Trophoblast cell (in vitro differentiated cells and primary cell): Measurements from ENCODE around the gene HSPA1L.

Experiments
- DNase-seq, 2 donors: peaks; one replicate each; pipeline ENCODE4 v3.0.0-alpha.2; 2016
- H2AFZ ChIP-seq: 2 replicates; pipeline ENCODE4 v1.6.1; 2013; ENCODE audit warnings: low read length, moderate library complexity, mild to moderate bottlenecking; ENCODE audit not compliant: insufficient read depth, poor library complexity
- H2AK5ac ChIP-seq: 2 replicates; pipeline ENCODE4 v1.6.1; 2013; ENCODE audit warnings: mild to moderate bottlenecking, low read length
- H2BK120ac ChIP-seq: 2 replicates; pipeline ENCODE4 v1.6.1; 2013; ENCODE audit warnings: low read length, mild to moderate bottlenecking, moderate library complexity; ENCODE audit not compliant: insufficient read depth, poor library complexity
- H2BK12ac ChIP-seq: 2 replicates; pipeline ENCODE4 v1.6.1; 2013; ENCODE audit warnings: mild to moderate bottlenecking, low read length, moderate library complexity
- H2BK5ac ChIP-seq: 2 replicates; pipeline ENCODE4 v1.6.1; 2013; ENCODE audit warnings: low read length, low read depth, moderate library complexity, mild to moderate bottlenecking; ENCODE audit not compliant: poor library complexity
- H3K14ac ChIP-seq: 2 replicates; pipeline ENCODE4 v1.6.1; 2013; ENCODE audit warnings: mild to moderate bottlenecking, low read length
- H3K18ac ChIP-seq: 2 replicates; pipeline ENCODE4 v1.6.1; 2013; ENCODE audit warnings: mild to moderate bottlenecking, low read length
- H3K23ac ChIP-seq: 2 replicates; pipeline ENCODE4 v1.6.1; 2013; ENCODE audit warnings: low read length
- H3K27ac ChIP-seq: 2 replicates; pipeline ENCODE4 v1.5.1; 2013; ENCODE audit warnings: low read depth, mild to moderate bottlenecking, inconsistent platforms, low read length, moderate library complexity
- H3K27me3 ChIP-seq: 2 replicates; pipeline ENCODE4 v1.6.1; 2013; ENCODE audit warnings: inconsistent platforms, mild to moderate bottlenecking, low read length, moderate library complexity; ENCODE audit not compliant: insufficient read depth
- H3K36me3 ChIP-seq, 2 experiments: 1 replicate in 1 of 2; 2 replicates in 1 of 2; pipeline ENCODE4 v1.6.1; 2013; ENCODE audit warnings: low read length in 2 of 2, mild to moderate bottlenecking in 2 of 2, moderate library complexity in 1 of 2; ENCODE audit not compliant: insufficient read depth in 2 of 2, control insufficient read depth in 1 of 2
- H3K4ac ChIP-seq: 2 replicates; pipeline ENCODE4 v1.6.1; 2013; ENCODE audit warnings: low read depth, mild to moderate bottlenecking, low read length, moderate library complexity
- H3K4me1 ChIP-seq, 2 experiments: 1 replicate in 1 of 2; 2 replicates in 1 of 2; pipeline ENCODE4 v1.6.1; 2013; ENCODE audit warnings: low read length in 2 of 2, mild to moderate bottlenecking in 2 of 2, moderate library complexity in 1 of 2; ENCODE audit not compliant: insufficient read depth in 2 of 2, control insufficient read depth in 1 of 2
- H3K4me2 ChIP-seq: 2 replicates; pipeline ENCODE4 v1.6.1; 2013; ENCODE audit warnings: inconsistent platforms, mild to moderate bottlenecking, low read length, moderate library complexity
- H3K4me3 ChIP-seq: 2 replicates; pipeline ENCODE4 v1.5.1; 2013; ENCODE audit warnings: mild to moderate bottlenecking, low read depth, low read length, inconsistent platforms
- H3K79me1 ChIP-seq: one replicate; pipeline ENCODE4 v1.6.1; 2013; ENCODE audit warnings: low read length
- H3K79me2 ChIP-seq: 2 replicates; pipeline ENCODE4 v1.6.1; 2013; ENCODE audit warnings: low read length, mild to moderate bottlenecking; ENCODE audit not compliant: control insufficient read depth, insufficient read depth, poor library complexity
- H3K9ac ChIP-seq: 2 replicates; pipeline ENCODE4 v1.6.1; 2013; ENCODE audit warnings: mild to moderate bottlenecking, low read length
- H3K9me3 ChIP-seq: 2 replicates; pipeline ENCODE4 v1.6.1; 2013; ENCODE audit warnings: low read depth, mild to moderate bottlenecking, control low read depth, inconsistent platforms, low read length; ENCODE audit not compliant: insufficient read depth
- H4K12ac ChIP-seq: 2 replicates; pipeline ENCODE4 v1.6.1; 2013; ENCODE audit warnings: low read depth, mild to moderate bottlenecking, low read length, moderate library complexity
- H4K8ac ChIP-seq: 2 replicates; pipeline ENCODE4 v1.6.1; 2013; ENCODE audit warnings: low read depth, mild to moderate bottlenecking, low read length, moderate library complexity
- H4K91ac ChIP-seq: one replicate; pipeline ENCODE4 v1.6.1; 2013; ENCODE audit warnings: low read depth, mild to moderate bottlenecking, low read length, moderate library complexity
- WGBS: extraction: QIAGEN DNeasy Blood & Tissue Kit; methylation state at CpG from one replicate; pipeline ENCODE4 v1.1.7; 2013; ENCODE audit warnings: missing lambda C conversion rate; ENCODE audit not compliant: insufficient read length, insufficient coverage; ENCODE audit errors: extremely low coverage; 5-methylcytosine and 5-hydroxymethylcytosine counted together

HSPA1L gene

DNA sequence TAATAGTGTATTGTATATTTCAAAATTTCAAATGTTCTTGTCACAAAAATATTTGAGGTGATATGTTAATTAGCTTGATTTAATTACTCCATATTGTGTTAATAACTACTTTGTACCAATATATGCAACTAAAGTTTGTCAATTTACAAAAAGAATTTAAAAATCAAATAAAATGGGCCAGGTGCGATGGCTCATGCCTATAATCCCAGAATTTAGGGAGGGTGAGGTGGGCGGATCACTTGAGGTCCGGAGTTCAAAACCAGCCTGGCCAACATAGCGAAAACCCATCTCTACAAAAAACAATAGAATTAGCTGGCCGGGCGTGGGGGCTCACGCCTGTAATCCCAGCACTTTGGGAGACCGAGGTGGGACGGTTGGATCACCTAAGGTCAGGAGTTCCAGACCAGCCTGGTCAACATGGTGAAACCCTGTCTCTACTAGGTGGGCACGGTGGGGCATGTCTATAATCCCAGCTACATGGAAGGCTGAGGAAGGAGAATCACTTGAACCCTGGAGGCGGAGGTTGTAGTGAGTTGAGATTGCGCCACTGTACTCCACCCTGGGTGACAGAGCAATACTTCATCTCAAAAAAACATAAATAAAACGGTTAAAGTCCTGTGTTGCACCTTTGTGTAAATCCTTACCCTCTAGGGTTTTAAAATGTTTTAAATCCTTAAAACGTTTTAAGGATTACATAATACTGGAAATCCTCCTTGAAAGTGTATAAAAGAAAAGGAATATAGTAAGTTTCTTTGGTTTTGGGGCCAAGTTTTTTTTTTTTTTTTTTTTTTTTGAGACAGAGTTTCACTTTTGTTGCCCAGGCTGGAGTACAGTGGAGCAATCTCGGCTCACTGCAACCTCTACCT lies 16.5 kb upstream of the HSPA1L start:
- H3K14ac ChIP-seq, result no peak overlapping the region

DNA sequence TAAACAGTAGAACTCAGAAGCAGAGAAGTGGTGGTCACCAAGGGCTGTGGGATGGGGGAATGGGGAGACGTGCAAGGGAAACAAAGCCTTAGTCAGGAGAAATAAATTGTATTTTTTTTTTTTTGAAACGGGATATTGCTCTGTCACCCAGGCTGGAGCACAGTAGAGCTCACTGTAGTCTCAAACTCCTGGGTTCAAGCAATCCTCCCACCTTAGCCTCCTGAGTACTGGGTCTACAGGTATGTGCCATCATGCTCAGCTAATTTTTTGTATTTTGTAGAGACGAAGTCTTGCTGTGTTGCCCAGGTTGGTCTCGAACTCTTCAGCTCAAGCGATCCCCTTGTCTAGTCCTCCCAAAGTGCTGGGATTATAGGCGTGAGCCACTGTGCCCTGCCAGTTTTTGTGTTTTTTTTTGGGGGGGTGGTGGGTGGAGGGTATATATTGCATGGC lies 15.8 kb upstream of the HSPA1L start:
- Histone ChIP-seq H4K91ac (no peak overlapping the region), H2AK5ac (peak overlapping the region; percentile 41), H2BK120ac (peak overlapping the region; percentile 31), H2BK12ac (no peak overlapping the region), H2AFZ (no peak overlapping the region), H3K23ac (no peak overlapping the region), H3K14ac (no peak overlapping the region), H3K27me3 (no peaks in the 10 kb centered on the region), H3K9ac (no peak overlapping the region), H2BK5ac (no peak overlapping the region), H3K9me3 (no peaks in the 10 kb centered on the region), H3K4ac (peak overlapping the region; percentile 68), H3K36me3 (peaks cover under 1% of the 10 kb centered on the region in 2 experiments), H3K4me2 (peak overlapping the region; percentile 67), H3K27ac (no peak overlapping the region), H3K79me1 (peaks cover 21% of the 10 kb centered on the region), H3K4me1 (peaks cover 10 to 13% of the 10 kb centered on the region in 2 experiments), H4K12ac (no peak overlapping the region), H4K8ac (peak overlapping the region; percentile 11), H3K79me2 (peaks cover 16% of the 10 kb centered on the region), H3K4me3 (no peak overlapping the region), H3K18ac (no peak overlapping the region)
- DNase-seq, result peak in 1 of 2 donors; percentile 42
- no CpG with 5 or more reads among the region's 6 CpGs for WGBS

More for the DNA sequence above, 16.5 kb upstream of the HSPA1L start:
- H3K23ac ChIP-seq, result no peak overlapping the region
- no CpG with 5 or more reads among the region's 15 CpGs for WGBS
- H3K27me3 ChIP-seq, result no peaks in the 10 kb centered on the region
- no peak overlapping the region for H3K18ac ChIP-seq
- no peak overlapping the region for H4K12ac ChIP-seq
- no peak overlapping the region for H3K9ac ChIP-seq
- H3K79me1 ChIP-seq, result peaks cover 20% of the 10 kb centered on the region
- H2BK5ac ChIP-seq, result no peak overlapping the region
- H3K27ac ChIP-seq, result no peak overlapping the region
- peaks cover 10 to 14% of the 10 kb centered on the region in 2 experiments for H3K4me1 ChIP-seq
- peaks cover 22% of the 10 kb centered on the region for H3K79me2 ChIP-seq
- DNase-seq, result peak; percentile 34 to 71
- H2BK12ac ChIP-seq, result no peak overlapping the region
- peak overlapping the region; percentile 66 for H3K4ac ChIP-seq
- H2AFZ ChIP-seq, result no peak overlapping the region
- H4K8ac ChIP-seq, result no peak overlapping the region
- H3K4me3 ChIP-seq, result no peak overlapping the region
- H4K91ac ChIP-seq, result no peak overlapping the region
- H3K36me3 ChIP-seq, result peaks cover 5% of the 10 kb centered on the region in 2 experiments
- no peak overlapping the region for H3K4me2 ChIP-seq
- H2BK120ac ChIP-seq, result no peak overlapping the region
- H2AK5ac ChIP-seq, result no peak overlapping the region
- no peaks in the 10 kb centered on the region for H3K9me3 ChIP-seq

DNA sequence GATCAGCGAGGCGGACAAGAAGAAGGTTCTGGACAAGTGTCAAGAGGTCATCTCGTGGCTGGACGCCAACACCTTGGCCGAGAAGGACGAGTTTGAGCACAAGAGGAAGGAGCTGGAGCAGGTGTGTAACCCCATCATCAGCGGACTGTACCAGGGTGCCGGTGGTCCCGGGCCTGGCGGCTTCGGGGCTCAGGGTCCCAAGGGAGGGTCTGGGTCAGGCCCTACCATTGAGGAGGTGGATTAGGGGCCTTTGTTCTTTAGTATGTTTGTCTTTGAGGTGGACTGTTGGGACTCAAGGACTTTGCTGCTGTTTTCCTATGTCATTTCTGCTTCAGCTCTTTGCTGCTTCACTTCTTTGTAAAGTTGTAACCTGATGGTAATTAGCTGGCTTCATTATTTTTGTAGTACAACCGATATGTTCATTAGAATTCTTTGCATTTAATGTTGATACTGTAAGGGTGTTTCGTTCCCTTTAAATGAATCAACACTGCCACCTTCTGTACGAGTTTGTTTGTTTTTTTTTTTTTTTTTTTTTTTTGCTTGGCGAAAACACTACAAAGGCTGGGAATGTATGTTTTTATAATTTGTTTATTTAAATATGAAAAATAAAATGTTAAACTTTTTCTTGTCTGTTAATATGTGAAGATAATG lies 14.7 kb upstream of the HSPA1L start:
- H3K18ac ChIP-seq, result no peak overlapping the region
- peaks cover 7% of the 10 kb centered on the region for H3K79me2 ChIP-seq
- no CpG with 5 or more reads among the region's 15 CpGs for WGBS
- no peak overlapping the region for H2AK5ac ChIP-seq
- peak overlapping the region; percentile 61 for H3K4me2 ChIP-seq
- H3K79me1 ChIP-seq, result peaks cover 14% of the 10 kb centered on the region
- peak in 1 of 2 donors; percentile 66 for DNase-seq
- H3K4ac ChIP-seq, result peak overlapping the region; percentile 73
- no peaks in the 10 kb centered on the region for H3K36me3 ChIP-seq
- no peaks in the 10 kb centered on the region for H3K9me3 ChIP-seq
- no peak overlapping the region for H2BK12ac ChIP-seq
- no peak overlapping the region for H2BK120ac ChIP-seq
- H4K91ac ChIP-seq, result no peak overlapping the region
- no peaks in the 10 kb centered on the region for H3K27me3 ChIP-seq
- H3K4me3 ChIP-seq, result peak overlapping the region; percentile 67
- H3K4me1 ChIP-seq, result peaks cover 12 to 14% of the 10 kb centered on the region in 2 experiments
- H2BK5ac ChIP-seq, result no peak overlapping the region
- H4K8ac ChIP-seq, result peak overlapping the region; percentile 30
- H3K23ac ChIP-seq, result no peak overlapping the region
- H4K12ac ChIP-seq, result no peak overlapping the region
- H2AFZ ChIP-seq, result no peak overlapping the region
- no peak overlapping the region for H3K9ac ChIP-seq
- no peak overlapping the region for H3K14ac ChIP-seq
- no peak overlapping the region for H3K27ac ChIP-seq

DNA sequence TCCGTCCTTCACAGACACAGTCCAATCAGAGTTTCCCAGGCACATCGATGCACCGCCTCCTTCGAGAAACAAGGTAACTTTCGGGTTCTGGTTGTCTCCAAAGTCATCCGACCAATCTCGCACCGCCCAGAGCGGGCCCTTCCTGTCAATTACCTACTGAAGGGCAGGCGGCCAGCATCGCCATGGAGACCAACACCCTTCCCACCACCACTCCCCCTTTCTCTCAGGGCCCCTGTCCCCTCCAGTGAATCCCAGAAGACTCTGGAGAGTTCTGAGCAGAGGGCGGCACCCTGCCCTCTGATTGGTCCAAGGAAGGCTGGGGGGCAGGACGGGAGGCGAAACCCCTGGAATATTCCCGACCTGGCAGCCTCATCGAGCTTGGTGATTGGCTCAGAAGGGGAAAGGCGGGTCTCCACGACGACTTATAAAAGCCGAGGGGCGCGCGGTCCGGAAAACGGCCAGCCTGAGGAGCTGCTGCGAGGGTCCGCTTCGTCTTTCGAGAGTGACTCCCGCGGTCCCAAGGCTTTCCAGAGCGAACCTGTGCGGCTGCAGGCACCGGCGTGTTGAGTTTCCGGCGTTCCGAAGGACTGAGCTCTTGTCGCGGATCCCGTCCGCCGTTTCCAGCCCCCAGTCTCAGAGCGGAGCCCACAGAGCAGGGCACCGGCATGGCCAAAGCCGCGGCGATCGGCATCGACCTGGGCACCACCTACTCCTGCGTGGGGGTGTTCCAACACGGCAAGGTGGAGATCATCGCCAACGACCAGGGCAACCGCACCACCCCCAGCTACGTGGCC lies 12.4 kb upstream of the HSPA1L start, which contains the start of gene HSPA1B:
Gene HSPA1B, plus strand, starts transcription at position 453 of the 794 bp plus-strand sequence. Its CDS starts 213 bp downstream, at position 666.
- H3K4me2 ChIP-seq, result peak within 1 kb of the TSS; percentile 62
- H3K36me3 ChIP-seq, result no peaks in the 10 kb centered on the region
- no peaks in the 10 kb centered on the region for H3K9me3 ChIP-seq
- peak within 1 kb of the TSS; percentile 68 for H3K4me3 ChIP-seq
- peak within 1 kb of the TSS; percentile 9 for H2AFZ ChIP-seq
- peak within 1 kb of the TSS; percentile 48 for H2BK120ac ChIP-seq
- H2BK5ac ChIP-seq, result peak within 1 kb of the TSS; percentile 75
- H2BK12ac ChIP-seq, result no peak within 1 kb of the TSS
- no peak within 1 kb of the TSS for H3K23ac ChIP-seq
- peak within 1 kb of the TSS; percentile 86 for H3K14ac ChIP-seq
- WGBS, result no CpG with 5 or more reads among the region's 56 CpGs
- H4K12ac ChIP-seq, result no peak within 1 kb of the TSS
- H3K27me3 ChIP-seq, result no peaks in the 10 kb centered on the region
- DNase-seq, result peak; percentile 99 to 100
- H3K4ac ChIP-seq, result no peak within 1 kb of the TSS
- H3K79me1 ChIP-seq, result peaks cover 15% of the 10 kb centered on the region
- no peak within 1 kb of the TSS for H2AK5ac ChIP-seq
- H4K8ac ChIP-seq, result peak within 1 kb of the TSS; percentile 60
- H3K9ac ChIP-seq, result peak within 1 kb of the TSS; percentile 41
- H3K18ac ChIP-seq, result no peak within 1 kb of the TSS
- H3K4me1 ChIP-seq, result peaks cover 13 to 20% of the 10 kb centered on the region in 2 experiments
- peaks cover 7% of the 10 kb centered on the region for H3K79me2 ChIP-seq
- H4K91ac ChIP-seq, result peak within 1 kb of the TSS; percentile 78
- peak within 1 kb of the TSS; percentile 77 for H3K27ac ChIP-seq
